ENCODE data around the gene SRPK1.

Gene SRPK1

GRCh38 chr6:35897036-35897435 lies 23.9 kb downstream of the SRPK1 start:
- no peak for DNase-seq

GRCh38 chr6:35896228-35896627 lies 24.7 kb downstream of the SRPK1 start:
- no peak for DNase-seq

GRCh38 chr6:35895560-35895959 lies 25.3 kb downstream of the SRPK1 start:
- DNase-seq, result no peak

GRCh38 chr6:35894776-35895175 lies 26.1 kb downstream of the SRPK1 start:
- no peak for DNase-seq

- DNase-seq, result no peak
These were observed 27.7 kb downstream of the SRPK1 start for GRCh38 chr6:35893246-35893645.

GRCh38 chr6:35892482-35892881 lies 28.4 kb downstream of the SRPK1 start:
- DNase-seq, result no peak

GRCh38 chr6:35879151-35879550 lies 41.7 kb downstream of the SRPK1 start:
- DNase-seq, result no peak

- DNase-seq, result no peak
These were observed 44.0 kb downstream of the SRPK1 start for GRCh38 chr6:35876902-35877301.

- DNase-seq, result no peak
These were observed 46.2 kb downstream of the SRPK1 start for GRCh38 chr6:35874730-35875129.

GRCh38 chr6:35859367-35859766 lies 61.5 kb downstream of the SRPK1 start:
- DNase-seq, result no peak

GRCh38 chr6:35857853-35858252 lies 63.0 kb downstream of the SRPK1 start:
- DNase-seq, result no peak

- no peak for DNase-seq
These were observed 64.6 kb downstream of the SRPK1 start for GRCh38 chr6:35856250-35856649.

GRCh38 chr6:35852994-35853393 lies 67.9 kb downstream of the SRPK1 start:
- DNase-seq, result no peak

GRCh38 chr6:35850208-35850607 lies 70.7 kb downstream of the SRPK1 start:
- DNase-seq, result peak; percentile 56

- no peak for DNase-seq
These were observed 76.6 kb downstream of the SRPK1 start for GRCh38 chr6:35844290-35844689.

- no peak for DNase-seq
These were observed 78.5 kb downstream of the SRPK1 start for GRCh38 chr6:35842381-35842780.

GRCh38 chr6:35839019-35839418 lies 81.9 kb downstream of the SRPK1 start:
- DNase-seq, result no peak

GRCh38 chr6:35833536-35833935 lies 87.4 kb downstream of the SRPK1 start:
- peak; percentile 85 for DNase-seq

- DNase-seq, result no peak
These were observed 89.5 kb downstream of the SRPK1 start for GRCh38 chr6:35831257-35832007.

- DNase-seq, result no peak
These were observed 91.6 kb downstream of the SRPK1 start for GRCh38 chr6:35829306-35829705.

GRCh38 chr6:35824552-35825192 lies 96.2 kb downstream of the SRPK1 start:
- no peak for DNase-seq

- no peak for DNase-seq
These were observed 97.3 kb downstream of the SRPK1 start for GRCh38 chr6:35823601-35824000.

GRCh38 chr6:35817515-35817914 lies 103.4 kb downstream of the SRPK1 start:
- no peak for DNase-seq

GRCh38 chr6:35811699-35811995 lies 109.3 kb downstream of the SRPK1 start:
- DNase-seq, result no peak
